D341Med (cell line): ENCODE data around the gene SMG6.

Experiments used
- DNase-seq: peaks from one replicate; pipeline ENCODE4 v3.0.0; 2012; ENCODE audit warnings: low spot score

Gene SMG6

DNA sequence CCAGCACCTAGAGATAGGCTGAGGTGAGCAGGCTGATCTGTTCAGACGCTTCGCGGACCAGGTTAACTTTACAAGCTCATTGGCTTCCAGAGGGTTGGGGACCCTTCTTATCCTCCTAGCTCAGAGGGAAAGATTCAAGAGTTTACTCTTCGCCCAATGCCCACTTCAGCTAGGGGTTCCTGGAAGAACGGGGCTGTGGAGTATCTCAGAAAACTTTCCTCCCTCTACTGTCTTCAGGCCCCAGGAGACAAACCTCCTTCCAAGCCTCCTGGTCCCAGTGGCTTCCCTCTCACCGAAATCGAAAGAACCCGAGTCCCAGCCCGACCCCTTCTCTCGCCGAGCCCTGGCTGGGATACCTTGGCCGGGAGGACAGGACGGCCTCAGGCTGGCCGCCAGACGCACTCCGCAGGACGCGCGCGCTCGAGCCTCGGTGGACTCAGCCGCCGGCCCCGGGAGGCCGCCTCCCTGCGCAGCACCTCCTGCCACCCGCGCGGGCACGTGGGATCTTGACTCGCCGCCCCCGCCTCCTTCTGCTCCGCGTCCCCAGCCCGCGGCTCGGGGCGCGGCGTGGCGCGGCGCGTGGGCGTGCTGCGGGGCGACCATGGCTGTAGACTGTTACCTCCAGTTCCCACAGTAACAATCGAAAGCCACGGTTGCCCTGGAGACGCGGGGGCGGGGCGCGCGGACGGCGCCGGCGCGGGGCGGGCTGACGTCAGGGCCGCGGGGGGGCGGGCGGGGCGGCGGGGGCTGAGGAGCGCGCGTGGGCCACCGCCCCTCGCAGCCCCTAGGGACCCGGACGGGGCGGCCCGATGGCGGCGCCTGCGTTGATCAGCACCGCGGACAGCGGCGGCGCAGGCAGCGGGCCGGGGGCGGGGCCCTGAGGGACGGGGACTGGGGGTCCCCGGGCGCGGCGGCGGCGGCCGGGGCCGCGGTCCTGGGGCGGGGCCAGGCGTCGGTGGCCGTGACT is 254.0 kb downstream of the SMG6 start:
- DNase-seq, result peak; percentile 89

GRCh38 chr17:2048805-2049204 is 254.8 kb downstream of the SMG6 start:
- peak; percentile 11 for DNase-seq

DNA sequence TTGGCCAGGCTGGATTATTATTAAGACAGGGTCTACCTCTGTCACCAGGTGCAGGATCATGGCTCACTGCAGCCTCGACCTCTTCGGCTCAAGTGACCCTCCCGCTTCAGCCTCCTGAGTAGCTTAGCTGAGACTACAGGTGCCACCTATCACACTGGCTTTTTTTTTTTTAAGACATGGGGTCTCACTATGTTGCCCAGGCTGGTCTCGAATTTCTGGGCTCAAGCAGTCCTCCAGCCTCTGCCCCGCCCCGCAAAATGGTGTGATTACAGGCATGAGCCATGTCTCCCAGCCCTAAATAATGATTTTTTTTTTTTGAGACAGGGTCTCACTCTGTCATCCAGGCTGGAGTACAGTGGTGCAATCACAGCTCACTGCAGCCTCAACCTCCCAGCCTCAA is 256.0 kb downstream of the SMG6 start:
- no peak for DNase-seq

- DNase-seq, result no peak
These were observed 259.2 kb downstream of the SMG6 start for GRCh38 chr17:2044263-2044894.

DNA sequence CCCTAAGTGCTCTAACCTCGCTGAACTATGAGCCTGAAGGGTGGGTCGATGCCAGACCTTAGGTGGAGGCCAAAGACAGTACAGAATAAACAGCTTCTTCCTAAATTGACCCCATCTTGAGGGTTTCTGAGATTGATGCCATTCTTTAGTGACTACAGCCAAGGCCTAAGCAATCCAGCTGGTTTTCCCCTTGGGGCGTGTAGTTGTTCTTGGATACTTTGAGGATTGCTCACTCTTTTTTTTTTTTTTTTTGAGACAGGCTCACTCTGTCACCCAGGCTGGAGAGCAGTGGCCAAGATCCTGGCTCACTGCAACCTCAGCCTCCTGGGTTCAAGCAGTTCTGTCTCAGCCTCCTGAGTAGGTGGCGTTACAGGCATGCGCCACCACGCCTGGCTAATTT is 259.8 kb downstream of the SMG6 start:
- DNase-seq, result no peak

DNA sequence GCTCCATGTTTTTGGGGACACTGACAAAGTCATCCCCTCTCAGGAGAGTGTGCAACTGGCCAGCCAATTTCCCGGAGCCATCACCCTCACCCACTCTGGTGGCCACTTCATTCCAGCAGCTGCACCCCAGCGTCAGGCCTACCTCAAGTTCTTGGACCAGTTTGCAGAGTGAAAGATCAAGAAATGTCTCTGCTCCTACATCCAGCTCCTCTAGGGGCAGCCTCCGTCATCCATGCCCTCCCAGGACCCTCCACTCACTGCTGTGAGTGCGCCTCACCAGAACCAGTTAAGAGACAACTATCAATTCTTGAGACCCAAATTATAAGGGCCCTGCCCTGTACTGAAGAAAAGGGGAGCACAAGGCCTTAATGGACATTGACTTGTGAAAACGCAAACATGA is 260.7 kb downstream of the SMG6 start:
- DNase-seq, result peak; percentile 9

DNA sequence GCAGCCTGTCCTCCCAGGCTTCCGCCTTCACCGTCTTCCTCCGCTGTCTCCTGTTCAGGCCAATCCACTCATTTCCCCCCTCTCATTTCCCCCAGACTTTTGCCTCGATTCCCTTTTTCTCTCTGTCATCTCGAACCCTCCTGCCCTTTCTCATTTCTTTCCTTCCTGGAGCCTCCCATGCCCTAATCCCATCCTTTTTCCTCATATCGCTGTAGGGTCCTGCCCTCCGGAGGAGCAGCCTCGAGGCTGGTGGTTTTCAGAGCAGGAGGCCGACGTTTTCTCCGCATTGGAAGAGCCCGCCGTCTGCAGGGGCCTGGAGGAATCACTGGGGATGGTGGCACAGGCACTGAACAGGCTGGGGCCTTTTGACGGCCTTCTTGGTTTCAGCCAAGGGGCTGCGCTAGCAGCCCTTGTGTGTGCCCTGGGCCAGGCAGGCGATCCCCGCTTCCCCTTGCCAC is 261.2 kb downstream of the SMG6 start:
- DNase-seq, result peak; percentile 30

DNA sequence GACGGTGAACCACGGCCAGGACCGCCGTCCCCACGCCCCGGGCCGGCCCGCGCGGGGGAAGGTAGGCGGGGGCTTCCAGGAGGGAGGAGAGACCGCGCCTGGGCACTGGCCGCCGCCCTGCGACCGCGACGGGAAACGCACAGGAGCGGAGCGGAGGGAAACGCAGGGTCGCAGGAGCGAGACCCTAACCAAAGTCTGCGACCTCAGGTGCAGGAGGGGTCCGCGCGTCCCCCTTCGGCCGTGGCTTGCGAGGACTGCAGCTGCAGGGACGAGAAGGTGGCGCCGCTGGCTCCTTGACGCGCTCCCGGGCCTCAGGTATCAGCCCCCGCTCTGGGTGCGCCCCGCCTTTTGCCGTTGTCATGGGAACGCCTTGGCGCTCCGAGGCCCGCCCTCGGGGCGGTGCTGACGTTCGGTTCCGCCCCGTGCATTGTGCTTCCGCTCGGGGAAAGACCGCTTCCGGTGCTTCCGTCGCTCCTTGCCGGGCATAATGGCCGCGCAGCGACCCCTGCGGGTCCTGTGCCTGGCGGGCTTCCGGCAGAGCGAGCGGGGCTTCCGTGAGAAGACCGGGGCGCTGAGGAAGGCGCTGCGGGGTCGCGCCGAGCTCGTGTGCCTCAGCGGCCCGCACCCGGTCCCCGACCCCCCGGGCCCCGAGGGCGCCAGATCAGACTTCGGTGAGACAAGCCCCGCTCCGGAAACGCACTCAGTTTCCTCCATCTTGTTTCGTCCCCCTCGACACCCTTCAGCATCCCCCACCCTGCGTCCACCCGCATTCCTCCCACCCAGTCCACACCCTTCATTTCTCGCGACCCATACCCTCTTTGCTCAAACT is 261.8 kb downstream of the SMG6 start, which contains the start of gene OVCA2:
OVCA2 (plus strand) TSS at position 462 of the 829 bp plus-strand sequence; CDS start at position 488, 26 bp downstream.
- peak; percentile 90 for DNase-seq

GRCh38 chr17:2040942-2041560 is 262.5 kb downstream of the SMG6 start:
- DNase-seq, result no peak

DNA sequence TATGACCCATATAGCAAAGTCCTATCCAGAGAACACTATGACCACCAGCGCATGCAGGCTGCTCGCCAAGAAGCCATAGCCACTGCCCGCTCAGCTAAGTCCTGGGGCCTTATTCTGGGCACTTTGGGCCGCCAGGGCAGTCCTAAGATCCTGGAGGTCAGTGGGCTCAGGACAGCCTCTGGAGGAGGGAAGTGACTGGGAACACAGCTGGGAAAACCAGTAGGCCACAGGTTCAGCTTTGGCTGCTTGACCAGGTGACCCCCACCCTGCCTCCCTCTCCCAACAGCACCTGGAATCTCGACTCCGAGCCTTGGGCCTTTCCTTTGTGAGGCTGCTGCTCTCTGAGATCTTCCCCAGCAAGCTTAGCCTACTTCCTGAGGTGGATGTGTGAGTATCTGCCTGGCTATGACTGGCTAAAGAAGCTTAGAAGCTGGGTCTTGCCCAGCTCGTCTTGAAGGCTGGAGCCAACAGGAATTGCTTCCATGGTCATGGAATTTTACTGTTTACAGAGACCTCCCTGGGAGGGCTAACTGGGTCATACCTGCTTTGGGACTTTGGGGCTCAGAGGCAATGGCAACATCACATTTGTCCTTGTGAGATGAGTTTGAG is 263.3 kb downstream of the SMG6 start:
- peak; percentile 2 for DNase-seq

DNA sequence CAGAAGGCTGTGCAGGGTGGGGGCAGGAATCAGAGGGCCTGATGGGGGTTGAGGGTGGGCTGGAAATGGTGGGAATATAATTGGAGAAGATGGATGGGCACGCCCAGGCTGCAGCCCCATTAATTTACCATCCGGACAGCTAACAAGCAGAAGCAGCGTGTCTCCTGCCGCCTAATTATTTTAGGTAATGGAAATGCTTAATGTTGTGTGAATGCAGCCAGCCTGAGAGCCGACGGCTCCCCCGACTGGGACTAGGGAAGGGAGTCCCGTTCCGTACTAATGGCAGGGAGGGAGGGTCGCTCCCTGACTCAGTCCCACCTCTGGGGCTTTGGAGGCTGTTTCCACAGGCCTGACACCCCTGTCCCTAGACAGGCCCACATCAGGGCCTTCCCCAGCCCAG is 266.4 kb downstream of the SMG6 start:
- DNase-seq, result no peak

DNA sequence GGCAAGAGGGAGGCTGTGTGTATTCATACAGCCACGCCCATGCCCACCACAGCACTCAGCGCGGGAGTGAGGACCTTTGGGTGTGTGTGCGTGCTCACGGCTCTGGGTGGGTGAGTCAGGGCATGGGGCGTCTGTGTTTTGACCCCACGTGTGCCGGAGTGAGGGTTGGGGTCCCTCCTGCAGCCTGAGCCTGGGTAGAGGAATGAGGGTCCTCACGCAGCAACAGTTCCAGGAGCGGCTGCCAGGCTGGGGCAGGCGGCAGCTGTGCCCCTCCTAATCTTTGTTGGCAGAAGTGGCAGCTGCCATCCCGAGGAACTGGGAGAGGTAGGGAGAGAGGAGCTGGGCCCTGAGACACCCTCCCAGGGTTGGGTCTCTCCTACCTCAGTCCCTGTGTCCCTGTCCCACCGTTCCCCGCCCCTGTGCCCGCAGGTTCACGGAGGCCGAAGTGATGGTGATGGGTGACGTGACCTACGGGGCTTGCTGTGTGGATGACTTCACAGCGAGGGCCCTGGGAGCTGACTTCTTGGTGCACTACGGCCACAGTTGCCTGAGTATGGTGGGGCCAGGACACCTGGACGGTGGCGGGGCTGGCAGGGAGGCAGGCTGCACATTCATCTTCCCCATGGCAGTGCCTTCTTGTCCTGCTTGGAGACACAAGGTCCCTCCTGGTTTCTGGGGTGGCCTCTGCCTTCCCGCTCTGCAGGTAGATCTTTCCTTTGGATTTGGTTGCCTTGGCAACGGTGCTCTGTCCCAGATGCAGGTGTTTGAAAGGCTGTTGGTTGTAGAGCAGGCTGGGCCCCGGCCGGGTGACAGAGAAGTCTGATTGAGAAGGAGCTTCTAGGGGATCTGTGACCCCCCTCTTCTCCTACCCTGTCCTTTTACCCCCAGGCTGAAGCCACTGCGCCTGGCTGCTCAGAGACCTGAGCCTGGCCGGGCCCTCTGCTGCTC is 267.8 kb downstream of the SMG6 start:
- DNase-seq, result no peak

- DNase-seq, result no peak
These were observed 268.6 kb downstream of the SMG6 start for GRCh38 chr17:2034806-2035540.

DNA sequence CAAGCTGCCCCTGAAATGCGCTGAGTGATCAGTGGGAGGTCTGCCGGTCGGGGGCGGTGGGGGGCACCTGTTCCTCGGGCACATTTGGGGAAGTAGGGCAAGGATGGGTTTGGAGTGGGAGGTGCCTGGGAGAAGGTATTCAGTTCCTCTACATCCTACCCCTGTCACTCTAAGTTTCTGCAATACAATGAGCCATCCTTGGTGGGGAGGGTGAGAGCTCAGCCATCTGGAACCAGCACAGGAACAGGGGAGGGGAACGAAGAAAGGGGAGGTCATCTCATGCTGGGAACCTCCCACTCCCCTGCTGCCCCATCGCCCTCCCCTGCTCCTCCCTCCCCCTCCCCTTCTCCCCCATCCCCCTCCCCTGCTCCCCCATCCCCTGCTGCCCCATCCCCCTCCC is 269.4 kb downstream of the SMG6 start:
- no peak for DNase-seq

DNA sequence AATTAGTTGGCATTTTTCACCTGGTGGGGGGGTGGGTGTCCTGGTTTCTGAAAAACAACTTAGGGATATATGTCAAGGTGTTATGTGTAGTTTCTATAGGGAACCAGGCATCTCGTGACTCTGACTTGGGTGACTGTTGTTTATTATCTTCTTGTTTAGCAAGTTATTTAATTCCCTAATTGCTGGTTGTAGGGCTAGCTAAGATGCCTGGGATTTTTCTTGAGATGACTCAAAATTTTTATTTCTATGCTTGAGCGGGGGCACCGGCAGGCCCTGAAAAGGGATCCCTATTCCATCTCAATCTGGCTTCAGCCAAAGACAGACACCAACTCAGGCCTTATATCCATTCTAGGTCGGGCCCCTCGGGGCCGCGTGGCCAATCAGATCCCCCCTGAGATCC is 270.4 kb downstream of the SMG6 start:
- DNase-seq, result no peak

DNA sequence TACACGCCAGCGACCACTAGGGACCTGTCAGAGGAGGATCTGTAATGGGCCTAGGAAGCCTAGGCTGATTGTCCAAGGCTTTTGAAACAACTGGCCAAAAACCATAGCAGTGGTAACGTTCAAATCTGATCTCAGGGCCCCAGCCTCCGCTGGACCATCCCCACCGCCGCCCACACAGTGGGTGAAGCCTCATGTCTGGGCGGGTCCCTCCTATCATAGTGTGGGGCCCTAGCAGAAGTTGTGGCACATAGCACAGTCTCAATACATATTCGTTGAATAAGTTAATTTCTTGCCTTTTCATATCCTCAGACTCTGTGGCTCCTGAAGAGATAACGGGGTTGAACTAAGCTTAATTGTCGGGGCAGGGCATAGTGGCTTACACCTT is 272.8 kb downstream of the SMG6 start:
- DNase-seq, result no peak

DNA sequence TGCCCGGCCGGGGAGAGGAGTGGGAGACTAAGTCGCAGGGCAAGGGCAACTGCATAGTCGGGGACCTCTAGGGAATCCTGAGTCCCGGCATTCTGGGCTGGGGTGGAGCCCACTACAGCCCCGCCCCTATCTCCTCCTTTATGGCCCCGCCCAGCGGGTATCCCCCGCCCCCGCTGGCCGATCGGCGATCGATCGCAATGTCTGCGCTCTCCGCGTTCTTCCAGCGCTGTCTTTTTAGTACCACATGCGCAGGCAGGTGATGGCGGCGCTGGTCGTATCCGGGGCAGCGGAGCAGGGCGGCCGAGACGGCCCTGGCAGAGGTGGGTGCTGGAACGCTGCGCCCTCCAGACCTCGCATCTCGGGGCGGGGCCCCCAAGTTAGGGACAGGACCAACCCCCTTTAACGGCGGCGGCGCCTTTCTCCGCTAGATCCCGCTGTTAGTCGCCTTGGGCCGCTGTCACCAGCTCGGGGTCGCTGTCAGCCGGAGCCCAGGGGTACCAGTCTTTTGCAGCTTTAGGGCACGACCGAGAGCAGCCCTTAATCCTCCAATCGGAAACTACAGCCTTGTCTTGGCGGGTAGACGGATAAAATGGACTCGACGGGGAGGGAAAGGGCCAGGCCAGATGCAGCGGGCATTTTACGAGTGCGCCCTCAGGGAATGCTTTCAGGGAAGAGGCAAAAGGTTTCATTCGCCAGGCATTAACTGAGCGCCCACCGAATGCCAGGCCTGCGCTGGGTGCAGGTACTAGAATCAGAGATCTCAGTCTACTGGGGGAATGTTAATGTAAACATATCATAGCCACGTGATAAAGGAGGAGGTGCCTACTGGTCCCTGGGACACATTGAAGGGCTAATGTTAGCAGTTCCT is 273.4 kb downstream of the SMG6 start, which contains the start of gene DPH1:
DPH1 (plus strand) TSS at position 243 of the 868 bp plus-strand sequence; CDS start at position 260, 17 bp downstream.
- peak; percentile 82 for DNase-seq

- no peak for DNase-seq
These were observed 274.8 kb downstream of the SMG6 start for GRCh38 chr17:2028737-2029136.
